HG03280 (cell line): Measurements from ENCODE around the gene ACTL6A.
"Not testable (repeated sequence)": the region's sequence is repeated elsewhere in the genome, so short reads cannot be mapped to it uniquely, and the experiment has no call there.

ENCODE experiments used
- ATAC-seq: cut with Tn5 transposase; IDR thresholded peaks from one replicate; pipeline ENCODE4 v1.9.1; 2021; ENCODE audit warnings: mild to moderate bottlenecking, moderate library complexity; ENCODE audit not compliant: unreplicated experiment

The ACTL6A gene

GRCh38 chr3:179562591-179563270 is at the start of gene ACTL6A:
ACTL6A (plus strand) TSS chr3:179562926; CDS start chr3:179563093, 167 bp downstream.
- ATAC-seq = peak; percentile 97

- ATAC-seq = no peak
These were observed 48.9 kb upstream of the ACTL6A start for GRCh38 chr3:179513862-179514261.

GRCh38 chr3:179516461-179517251 is 46.1 kb upstream of the ACTL6A start:
- ATAC-seq = not testable (repeated sequence)

GRCh38 chr3:179526482-179526881 is 36.2 kb upstream of the ACTL6A start:
- no peak for ATAC-seq

- ATAC-seq = no peak
These were observed 35.7 kb upstream of the ACTL6A start for GRCh38 chr3:179526989-179527391.

GRCh38 chr3:179528772-179529171 is 34.0 kb upstream of the ACTL6A start:
- no peak for ATAC-seq

GRCh38 chr3:179531576-179531975 is 31.1 kb upstream of the ACTL6A start:
- ATAC-seq = no peak

- ATAC-seq = no peak
These were observed 29.5 kb upstream of the ACTL6A start for GRCh38 chr3:179533274-179533673.

- ATAC-seq = no peak
These were observed 26.5 kb upstream of the ACTL6A start for GRCh38 chr3:179536256-179536655.

- no peak for ATAC-seq
These were observed 21.6 kb upstream of the ACTL6A start for GRCh38 chr3:179541094-179541493.

- no peak for ATAC-seq
These were observed 21.1 kb upstream of the ACTL6A start for GRCh38 chr3:179541596-179541995.

GRCh38 chr3:179542375-179542774 is 20.4 kb upstream of the ACTL6A start:
- ATAC-seq = no peak

GRCh38 chr3:179544981-179545645 is 17.6 kb upstream of the ACTL6A start:
- no peak for ATAC-seq

GRCh38 chr3:179546814-179547241 is 15.9 kb upstream of the ACTL6A start:
- ATAC-seq = no peak

GRCh38 chr3:179551349-179552105 is 11.2 kb upstream of the ACTL6A start:
- ATAC-seq = no peak

GRCh38 chr3:179558742-179559364 is 3.9 kb upstream of the ACTL6A start:
- no peak for ATAC-seq

- ATAC-seq = no peak
These were observed 1.9 kb upstream of the ACTL6A start for GRCh38 chr3:179560791-179561190.

GRCh38 chr3:179563271-179563783 is 601 bp downstream of the ACTL6A start:
- ATAC-seq = peak; percentile 58

- no peak for ATAC-seq
These were observed 2.8 kb downstream of the ACTL6A start for GRCh38 chr3:179565496-179565895.

GRCh38 chr3:179580992-179581391 is 18.3 kb downstream of the ACTL6A start:
- no peak for ATAC-seq
